GM12872 (cell line): ENCODE data around the gene TMEM201.
A peak's percentile ranks its signal among the peaks of the same experiment; 100 is the strongest.

Experiments used
- TF ChIP-seq, protein P1 (sequence below): IDR thresholded peaks from 3 replicates; pipeline ENCODE4 v1.5.1; 2011; ENCODE audit warnings: low read depth, mild to moderate bottlenecking, low read length, moderate library complexity; ENCODE audit not compliant: insufficient read depth

TMEM201 gene

DNA sequence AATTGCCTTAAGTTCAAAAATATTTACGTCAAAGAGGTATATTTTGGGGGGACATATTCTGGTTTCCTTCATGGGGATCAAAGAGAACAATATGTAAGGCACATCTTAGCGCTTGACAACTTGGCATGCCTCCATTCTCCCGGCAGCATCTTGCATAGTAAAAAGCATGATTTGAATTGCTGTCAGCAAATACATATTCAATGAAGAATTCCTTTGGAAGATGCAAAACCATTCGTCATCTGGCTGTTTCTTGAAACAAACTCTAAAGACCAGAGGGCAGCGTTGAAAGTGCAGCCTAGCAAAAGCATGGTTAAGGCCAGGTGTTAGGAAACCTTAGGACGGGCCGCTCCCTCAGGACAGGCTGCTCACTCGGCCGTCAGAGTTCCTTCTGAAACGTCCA lies 59.5 kb downstream of the TMEM201 start:
- TF ChIP-seq, protein P1, sequence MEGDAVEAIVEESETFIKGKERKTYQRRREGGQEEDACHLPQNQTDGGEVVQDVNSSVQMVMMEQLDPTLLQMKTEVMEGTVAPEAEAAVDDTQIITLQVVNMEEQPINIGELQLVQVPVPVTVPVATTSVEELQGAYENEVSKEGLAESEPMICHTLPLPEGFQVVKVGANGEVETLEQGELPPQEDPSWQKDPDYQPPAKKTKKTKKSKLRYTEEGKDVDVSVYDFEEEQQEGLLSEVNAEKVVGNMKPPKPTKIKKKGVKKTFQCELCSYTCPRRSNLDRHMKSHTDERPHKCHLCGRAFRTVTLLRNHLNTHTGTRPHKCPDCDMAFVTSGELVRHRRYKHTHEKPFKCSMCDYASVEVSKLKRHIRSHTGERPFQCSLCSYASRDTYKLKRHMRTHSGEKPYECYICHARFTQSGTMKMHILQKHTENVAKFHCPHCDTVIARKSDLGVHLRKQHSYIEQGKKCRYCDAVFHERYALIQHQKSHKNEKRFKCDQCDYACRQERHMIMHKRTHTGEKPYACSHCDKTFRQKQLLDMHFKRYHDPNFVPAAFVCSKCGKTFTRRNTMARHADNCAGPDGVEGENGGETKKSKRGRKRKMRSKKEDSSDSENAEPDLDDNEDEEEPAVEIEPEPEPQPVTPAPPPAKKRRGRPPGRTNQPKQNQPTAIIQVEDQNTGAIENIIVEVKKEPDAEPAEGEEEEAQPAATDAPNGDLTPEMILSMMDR, result no peak

DNA sequence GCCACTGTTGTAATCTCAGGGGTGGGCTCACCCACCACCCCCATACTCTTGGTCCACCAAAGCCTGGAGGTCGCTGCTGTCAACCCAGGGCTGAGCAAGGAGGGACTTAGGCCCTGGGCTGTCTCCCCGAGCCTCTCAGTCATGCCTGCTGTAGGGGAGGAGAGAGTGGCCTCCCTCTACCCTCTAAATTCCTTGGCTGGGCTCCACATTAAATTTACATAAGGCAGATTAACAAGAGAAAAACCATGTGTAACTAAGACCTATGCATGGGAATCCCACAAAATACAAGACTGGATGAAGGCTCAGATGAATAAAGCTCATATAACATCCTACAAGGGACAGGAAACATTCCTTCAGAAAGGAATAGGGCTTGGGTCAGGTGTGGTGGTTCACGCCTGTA lies 61.1 kb downstream of the TMEM201 start:
- TF ChIP-seq, protein P1, result no peak

DNA sequence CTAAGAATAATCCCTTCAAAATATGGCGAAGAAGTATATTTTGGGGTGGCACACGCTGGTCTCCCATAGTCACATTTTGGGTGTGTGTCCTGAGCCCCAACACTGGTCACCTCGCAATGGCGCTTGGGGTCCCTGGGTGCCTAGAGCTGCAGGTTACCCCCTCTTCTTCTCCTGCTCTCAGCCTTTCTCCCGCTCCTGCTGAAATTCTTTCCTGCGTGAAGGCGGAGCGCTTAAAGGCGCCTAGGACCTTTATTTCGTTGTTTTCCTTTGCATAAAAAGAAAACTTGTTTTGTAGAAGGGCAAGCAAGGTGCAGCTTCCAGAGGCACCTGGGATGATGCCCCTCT lies 62.5 kb downstream of the TMEM201 start:
- TF ChIP-seq, protein P1, result no peak

DNA sequence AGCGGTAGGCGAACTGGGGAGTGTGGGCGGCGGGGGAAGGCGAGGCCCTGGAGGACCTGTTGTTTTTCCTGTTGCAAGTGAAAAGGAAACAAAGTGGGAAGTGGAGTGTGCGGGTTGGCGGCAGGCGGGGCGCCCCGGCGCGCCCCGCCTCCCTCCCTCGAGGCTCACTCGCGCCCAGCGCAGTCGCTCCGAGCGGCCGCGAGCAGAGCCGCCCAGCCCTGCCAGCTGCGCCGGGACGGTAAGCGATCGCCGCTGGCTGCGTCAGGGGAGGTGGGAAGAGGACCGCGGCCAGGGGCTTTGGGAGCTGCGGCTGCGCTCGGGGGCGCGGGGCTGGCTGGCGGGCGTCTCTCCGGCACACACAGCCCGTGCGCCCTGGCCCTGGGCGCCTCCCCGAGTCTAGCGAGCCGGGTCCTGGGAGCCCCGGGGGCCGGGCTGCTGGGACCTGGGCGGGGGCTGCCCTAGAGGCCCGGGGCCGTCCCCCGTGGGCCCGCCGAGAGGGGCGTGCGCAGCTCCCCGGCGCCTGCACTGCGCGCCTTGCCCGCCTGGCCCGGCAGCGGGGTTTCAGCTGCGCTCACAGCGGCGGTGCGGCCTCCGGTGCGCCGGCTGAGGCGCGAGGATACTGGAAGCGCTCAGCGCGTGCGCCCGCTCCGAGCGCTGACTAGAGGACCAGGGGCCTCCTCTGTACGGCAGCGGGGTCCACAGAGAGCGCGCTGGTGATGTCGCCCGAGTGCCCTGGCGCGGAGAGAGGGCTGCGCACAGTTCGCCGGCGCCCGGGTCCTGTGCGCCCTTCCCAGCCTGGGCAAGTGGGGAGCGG lies 63.1 kb downstream of the TMEM201 start, which contains the start of gene PIK3CD:
PIK3CD (plus strand) TSS at position 167 of the 814 bp plus-strand sequence. CDS start 58,725 bp downstream, outside the sequence.
- TF ChIP-seq, protein P1, result no peak; the same call in 2 of the 3 replicates

DNA sequence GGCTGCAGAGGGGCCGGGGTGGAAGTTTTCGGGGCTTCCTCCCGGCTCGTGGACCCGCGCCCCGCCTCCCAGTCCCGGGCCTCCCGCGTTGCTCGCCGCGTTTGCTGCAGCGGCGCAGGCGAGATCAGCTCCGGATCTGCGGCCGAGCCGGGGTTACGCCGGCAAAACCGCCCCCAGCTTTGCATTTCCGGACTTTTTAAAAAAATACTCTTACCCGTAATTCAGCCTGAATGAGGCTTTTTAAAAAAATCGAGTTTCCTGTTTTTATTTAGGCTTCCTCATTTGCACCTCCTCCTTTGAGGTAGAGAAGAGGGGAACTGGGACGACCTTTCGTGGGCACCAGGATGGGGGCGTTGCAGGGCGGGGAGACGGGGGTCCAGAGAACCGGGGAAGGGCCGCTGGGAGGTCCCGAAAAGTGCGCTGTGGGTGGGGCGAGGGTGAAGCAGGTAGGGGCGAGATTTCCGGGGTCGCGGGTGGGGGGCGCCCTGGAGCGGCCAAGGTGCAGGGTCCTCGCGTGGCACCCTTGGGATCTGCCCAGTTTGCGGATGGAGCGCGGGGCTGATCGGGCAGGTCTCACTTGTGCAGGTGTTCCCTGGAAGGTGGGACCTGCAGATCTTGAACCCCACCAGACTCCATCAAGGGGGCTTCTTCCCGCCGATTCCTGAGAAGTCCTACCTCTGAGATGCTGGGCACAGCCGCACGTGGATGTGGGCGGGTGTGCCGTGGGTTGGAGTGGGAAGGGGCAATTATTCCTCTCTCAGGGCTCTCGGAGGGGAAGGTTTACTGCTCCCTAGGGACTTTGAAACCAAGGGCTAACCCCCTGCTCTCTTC lies 63.9 kb downstream of the TMEM201 start:
- TF ChIP-seq, protein P1, result peak; percentile 18; the same call in 1 of the 3 replicates

- TF ChIP-seq, protein P1, result no peak
These were observed 64.4 kb downstream of the TMEM201 start for GRCh38 chr1:9653210-9653490.

GRCh38 chr1:9653491-9654050 lies 64.9 kb downstream of the TMEM201 start:
- TF ChIP-seq, protein P1, result no peak
